Heart right ventricle (tissue), 16 donors: ENCODE results near the gene OSBPL3. TPM values are rescaled to one million over a fixed set of nuclear protein-coding genes. Genes with fewer than 3 reads are reported as not detected.

Experiments used
- ATAC-seq, 8 donors: fragments of 200-7000 bp; cut with Tn5 transposase; one replicate each; pipeline ENCODE4 v1.9.1; 2020; ENCODE audit warnings: mild to moderate bottlenecking in 8 of 8, moderate library complexity in 8 of 8, moderate number of reproducible peaks in 1 of 8
- DNase-seq, 2 donors: peaks; one replicate each; pipeline ENCODE4 v3.0.0-alpha.2; 2020
- H3K27ac ChIP-seq, 10 donors: fragments of 200-600 bp; sonication (generic) in 2 of 10; one replicate each; pipeline versions ENCODE4 v1.5.0 to v1.8.0; 2020 to 2022; ENCODE audit warnings: mild to moderate bottlenecking in 3 of 10
- H3K27me3 ChIP-seq, 7 donors: fragments of 200-600 bp; one replicate each; pipeline ENCODE4 v1.8.0; 2021 to 2022; ENCODE audit warnings: mild to moderate bottlenecking in 2 of 7
- H3K36me3 ChIP-seq, 9 donors: fragments of 200-600 bp; sonication (generic) in 1 of 9; one replicate each; pipeline versions ENCODE4 v1.5.0 to v1.8.0; 2020 to 2022; ENCODE audit warnings: mild to moderate bottlenecking in 2 of 9
- H3K4me1 ChIP-seq, 9 donors: fragments of 200-600 bp; sonication (generic) in 1 of 9; one replicate each; pipeline versions ENCODE4 v1.5.0 to v1.8.0; 2020 to 2022; ENCODE audit warnings: mild to moderate bottlenecking in 4 of 9
- H3K4me3 ChIP-seq, 10 donors: fragments of 200-600 bp; sonication (generic) in 2 of 10; one replicate each; pipeline versions ENCODE4 v1.5.0 to v1.8.0; 2020 to 2022; ENCODE audit warnings: mild to moderate bottlenecking in 7 of 10, moderate library complexity in 2 of 10
- H3K9me3 ChIP-seq, 11 donors: fragments of 200-600 bp in 10 of 11; sonication (generic) in 2 of 11; one replicate each; pipeline versions ENCODE4 v1.5.0 to v1.8.0; 2013 to 2022; ENCODE audit warnings: mild to moderate bottlenecking in 2 of 11, control low read depth in 1 of 11, moderate library complexity in 1 of 11
- CTCF ChIP-seq, 9 donors: fragments of 200-600 bp; sonication (generic) in 2 of 9; IDR thresholded peaks; one replicate each; pipeline versions ENCODE4 v1.5.0 to v1.8.0; 2021 to 2022; ENCODE audit warnings: antibody characterized with exemption in 9 of 9, mild to moderate bottlenecking in 5 of 9, moderate library complexity in 1 of 9
- WGBS, 2 donors: extraction: QIAGEN DNeasy Blood & Tissue Kit; methylation state at CpG; one replicate each; pipeline ENCODE4 v1.1.7; 2013; ENCODE audit warnings: inconsistent platforms in 1 of 2; 5-methylcytosine and 5-hydroxymethylcytosine counted together
- intact Hi-C, 10 donors: fragments of 100-400 bp; cut with DNase I; formaldehyde crosslinking; loops; one replicate each; pipeline versions ENCODE4 v1.11.1 to v1.14.2; 2022
- polyA plus RNA-seq, 2 donors: library from polyadenylated mRNA; stranded (reverse); fragments of 200-250 nt; gene quantifications; one replicate each; pipeline ENCODE4 v1.2.3, GENCODE V29; 2013
- total RNA-seq, 10 donors: library from RNA; stranded (reverse); fragmentation: NEBNext Ultra II Directional in 3 of 10; extraction: Animal tissue kit (Norgen Biotek cat#: 25700) in 3 of 10; gene quantifications; one replicate each; pipeline versions ENCODE4 v1.2.1 to v1.2.4, GENCODE V29; 2021 to 2023
- donor health status: Arrhythmogenic right ventricular cardiomyopathy.
- donor health status: ischemic (EF 13 %, LVEDD 7.1; RV severe dilation, severe dysfunction).
- donor health status: healthy with polysubstance abuse.
- donor health status: DM: no; HTN: yes; CAD: no.
- donor health status: DM: no; HTN: no; CAD: no.
- donor health status: ischemic (EF 25% LVEDD 6.9; RV normal size, moderate dysfunction).
- donor health status: ischemic (EF 25% LVEDD 5.7; RV mildly dilated, moderate dysfunction).
- donor health status: healthy.
- donor health status: DM: yes; HTN: yes; CAD: no.
- donor health status: Ischemic cardiomyopathy.
- donor health status: ischemic (EF 35%, LVEDD 5.7; RV mildly dilated, moderate dysfunction).
- donor health status: nonischemic (EF 11% LVEDD 7.7; RV severe dilation, severe dysfunction).
- donor health status: DM: yes; HTN: yes; CAD: no.
- donor health status: PGD.
- donor health status: ischemic (EF 29% LVEDD 5.4; RV normal size, mild dysfunction).
- donor health status: nonischemic (EF 23%, LVEDD 6.1; RV moderate dilation, normal function).

OSBPL3 gene
- total and polyA plus RNA-seq, 12 donors = 1.2 to 10.6 (median 3.5) TPM

GRCh38 chr7:24769014-24769830 is 210.8 kb downstream of the OSBPL3 start:
- ATAC-seq = peak in 1 of 8 donors; percentile 60
- 69 to 71% methylated on average over 9 of the region's 9 CpGs for WGBS, 2 donors
- Histone ChIP-seq H3K4me1 (peaks cover 0 to 16% (median 8%) of the 10 kb centered on the region in 9 donors), H3K36me3 (no peaks in the 10 kb centered on the region), H3K4me3 (no peak overlapping the region), H3K27me3 (peaks cover 0 to 4% (median 0%) of the 10 kb centered on the region in 7 donors), H3K27ac (no peak overlapping the region), H3K9me3 (peaks cover 0 to 17% (median 0%) of the 10 kb centered on the region in 11 donors)
- DNase-seq = no peak
- no peak for TF ChIP-seq CTCF (IDR thresholded peaks at IDR 0.05)
- intact Hi-C loops = no loop called here

- DNase-seq (no peak), ATAC-seq (no peak)
- Histone ChIP-seq H3K9me3 (peaks cover 0 to 17% (median 0%) of the 10 kb centered on the region in 11 donors), H3K27me3 (peaks cover 0 to 4% (median 0%) of the 10 kb centered on the region in 7 donors), H3K27ac (no peak overlapping the region), H3K4me1 (peaks cover 0 to 23% (median 9%) of the 10 kb centered on the region in 9 donors), H3K36me3 (no peaks in the 10 kb centered on the region), H3K4me3 (no peak overlapping the region)
- peak in 2 of 9 donors; percentile 6 to 14 for TF ChIP-seq CTCF (IDR thresholded peaks at IDR 0.05)
- 56 to 73% methylated on average over 9 of the region's 9 CpGs for WGBS, 2 donors
- intact Hi-C loops = no loop called here
Measured at GRCh38 chr7:24767878-24768569, 212.0 kb downstream of the OSBPL3 start.

GRCh38 chr7:24764972-24765744 is 214.8 kb downstream of the OSBPL3 start:
- ATAC-seq (peak; percentile 23 to 96 (median 80)), DNase-seq (no peak)
- Histone ChIP-seq H3K9me3 (peaks cover 0 to 9% (median 0%) of the 10 kb centered on the region in 11 donors), H3K27ac (peak overlapping the region in 3 of 10 donors; percentile 5 to 40 (median 12)), H3K27me3 (peaks cover 0 to 4% (median 0%) of the 10 kb centered on the region in 7 donors), H3K4me1 (peaks cover 0 to 23% (median 9%) of the 10 kb centered on the region in 9 donors), H3K36me3 (no peaks in the 10 kb centered on the region), H3K4me3 (no peak overlapping the region)
- 48 to 55% methylated on average over 8 of the region's 8 CpGs for WGBS, 2 donors
- intact Hi-C loops = no loop called here
- no peak for TF ChIP-seq CTCF (IDR thresholded peaks at IDR 0.05)

- Histone ChIP-seq H3K27ac (no peak overlapping the region), H3K4me1 (peaks cover 0 to 23% (median 9%) of the 10 kb centered on the region in 9 donors), H3K36me3 (no peaks in the 10 kb centered on the region), H3K27me3 (peaks cover 0 to 14% (median 0%) of the 10 kb centered on the region in 7 donors), H3K4me3 (no peak overlapping the region), H3K9me3 (peaks cover 0 to 5% (median 0%) of the 10 kb centered on the region in 11 donors)
- 66 to 81% methylated on average over 1 of the region's 1 CpG for WGBS, 2 donors
- ATAC-seq = no peak
- TF ChIP-seq CTCF (IDR thresholded peaks at IDR 0.05) = no peak
- intact Hi-C loops = no loop called here
- DNase-seq = no peak
Measured at GRCh38 chr7:24764011-24764410, 216.0 kb downstream of the OSBPL3 start.
